ENCODE results near the gene CEP104. TPM values are rescaled to one million over a fixed set of nuclear protein-coding genes. Genes with fewer than 3 reads are reported as not detected.

The CEP104 gene
- total and polyA plus RNA-seq, 9 of the 15 experiments (the other 6 are each of a cell fraction or from before 2014, with no cell fraction given) = 11.2 to 63.4 (median 42.6) TPM

DNA sequence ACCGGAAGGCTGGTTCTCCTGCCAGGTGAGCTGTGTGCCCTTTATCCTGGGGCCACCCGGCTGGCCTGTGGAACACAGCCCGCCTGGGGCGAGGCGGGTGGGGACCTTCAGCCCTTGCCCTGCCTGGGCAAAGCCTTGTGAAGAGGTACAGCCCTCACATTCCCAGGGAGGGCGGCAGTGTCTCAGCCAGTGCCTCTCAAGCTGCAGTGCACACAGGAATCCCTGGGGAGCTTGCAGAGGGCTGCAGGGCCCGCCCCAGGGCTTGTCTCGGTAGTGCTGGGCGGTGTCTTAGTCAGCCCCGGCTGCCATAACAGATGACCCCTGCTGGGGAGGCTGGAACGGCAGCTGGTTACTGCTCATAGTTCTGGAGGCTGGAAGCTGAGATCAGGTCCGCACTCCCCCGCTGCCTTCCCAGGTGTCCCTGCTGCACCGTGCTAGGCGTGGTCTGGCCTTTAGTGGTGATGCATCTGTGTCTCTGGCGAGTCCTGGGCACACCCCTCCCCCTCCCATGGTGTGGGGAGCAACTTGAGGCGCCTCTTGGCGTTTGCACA lies 12.8 kb upstream of the CEP104 start (continued):
- TF ChIP-seq, protein P1, sequence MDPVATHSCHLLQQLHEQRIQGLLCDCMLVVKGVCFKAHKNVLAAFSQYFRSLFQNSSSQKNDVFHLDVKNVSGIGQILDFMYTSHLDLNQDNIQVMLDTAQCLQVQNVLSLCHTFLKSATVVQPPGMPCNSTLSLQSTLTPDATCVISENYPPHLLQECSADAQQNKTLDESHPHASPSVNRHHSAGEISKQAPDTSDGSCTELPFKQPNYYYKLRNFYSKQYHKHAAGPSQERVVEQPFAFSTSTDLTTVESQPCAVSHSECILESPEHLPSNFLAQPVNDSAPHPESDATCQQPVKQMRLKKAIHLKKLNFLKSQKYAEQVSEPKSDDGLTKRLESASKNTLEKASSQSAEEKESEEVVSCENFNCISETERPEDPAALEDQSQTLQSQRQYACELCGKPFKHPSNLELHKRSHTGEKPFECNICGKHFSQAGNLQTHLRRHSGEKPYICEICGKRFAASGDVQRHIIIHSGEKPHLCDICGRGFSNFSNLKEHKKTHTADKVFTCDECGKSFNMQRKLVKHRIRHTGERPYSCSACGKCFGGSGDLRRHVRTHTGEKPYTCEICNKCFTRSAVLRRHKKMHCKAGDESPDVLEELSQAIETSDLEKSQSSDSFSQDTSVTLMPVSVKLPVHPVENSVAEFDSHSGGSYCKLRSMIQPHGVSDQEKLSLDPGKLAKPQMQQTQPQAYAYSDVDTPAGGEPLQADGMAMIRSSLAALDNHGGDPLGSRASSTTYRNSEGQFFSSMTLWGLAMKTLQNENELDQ (CRISPR knock-in tag; IDR thresholded peaks at IDR 0.05; ENCODE audit: borderline replicate concordance) = no peak
- TF ChIP-seq, protein P2, sequence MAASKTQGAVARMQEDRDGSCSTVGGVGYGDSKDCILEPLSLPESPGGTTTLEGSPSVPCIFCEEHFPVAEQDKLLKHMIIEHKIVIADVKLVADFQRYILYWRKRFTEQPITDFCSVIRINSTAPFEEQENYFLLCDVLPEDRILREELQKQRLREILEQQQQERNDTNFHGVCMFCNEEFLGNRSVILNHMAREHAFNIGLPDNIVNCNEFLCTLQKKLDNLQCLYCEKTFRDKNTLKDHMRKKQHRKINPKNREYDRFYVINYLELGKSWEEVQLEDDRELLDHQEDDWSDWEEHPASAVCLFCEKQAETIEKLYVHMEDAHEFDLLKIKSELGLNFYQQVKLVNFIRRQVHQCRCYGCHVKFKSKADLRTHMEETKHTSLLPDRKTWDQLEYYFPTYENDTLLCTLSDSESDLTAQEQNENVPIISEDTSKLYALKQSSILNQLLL (CRISPR knock-in tag; IDR thresholded peaks at IDR 0.05; ENCODE audit: borderline replicate concordance) = no peak
- TF ChIP-seq PURB (CRISPR knock-in tag; IDR thresholded peaks at IDR 0.05; ENCODE audit: low read depth) (no peak), TCF3 (CRISPR knock-in tag; IDR thresholded peaks at IDR 0.05) (peak; percentile 49; the same call in 1 of the 2 replicates), TAF1 (IDR thresholded peaks at IDR 0.05; ENCODE audit: control insufficient read depth, extremely low read depth, insufficient read depth, low read length, severe bottlenecking) (no peak), MAZ (CRISPR knock-in tag; conservative IDR thresholded peaks at IDR 0.05 in 1 of 2, IDR thresholded peaks at IDR 0.05 in 1 of 2) (peak in 1 of 2 experiments; percentile 50; a peak in 2 of 4 replicates), JUND (IDR thresholded peaks at IDR 0.05; ENCODE audit: borderline replicate concordance, low read depth, low read length) (peak; percentile 51), JUND (tag; IDR thresholded peaks at IDR 0.05; ENCODE audit: borderline replicate concordance, low read depth, low read length) (peak; percentile 61; the same call in 1 of the 3 replicates), DNMT1 (IDR thresholded peaks at IDR 0.05) (no peak), MGA (IDR thresholded peaks at IDR 0.05) (no peak), ZBTB7A (IDR thresholded peaks at IDR 0.05; ENCODE audit: borderline replicate concordance, control insufficient read depth, low read depth, low read length) (peak; percentile 57; the same call in 1 of the 2 replicates)
